HFF-Myc (cell line): ENCODE results near the gene MARK1.
"Not testable (repeated sequence)": the region's sequence is repeated elsewhere in the genome, so short reads cannot be mapped to it uniquely, and the experiment has no call there.

Experiments used
- DNase-seq: peaks from one replicate; pipeline ENCODE4 v3.0.0-alpha.2; 2011; ENCODE audit warnings: low read depth; ENCODE audit errors: extremely low read depth
- H3K4me3 ChIP-seq: replicated peaks from 2 replicates; pipeline ENCODE4 v1.5.1; 2011; ENCODE audit warnings: low read depth, mild to moderate bottlenecking, control low read depth, low read length
- TF ChIP-seq, protein P1 (sequence below): IDR thresholded peaks from 2 replicates; pipeline ENCODE4 v1.5.1; 2012; ENCODE audit warnings: mild to moderate bottlenecking, low read depth, low read length, control low read depth; ENCODE audit errors: missing control alignments

The MARK1 gene

GRCh38 chr1:220595179-220595578, 67.2 kb downstream of the MARK1 start:
- no peak for DNase-seq
- no peak overlapping the region for H3K4me3 ChIP-seq
- TF ChIP-seq, protein P1, sequence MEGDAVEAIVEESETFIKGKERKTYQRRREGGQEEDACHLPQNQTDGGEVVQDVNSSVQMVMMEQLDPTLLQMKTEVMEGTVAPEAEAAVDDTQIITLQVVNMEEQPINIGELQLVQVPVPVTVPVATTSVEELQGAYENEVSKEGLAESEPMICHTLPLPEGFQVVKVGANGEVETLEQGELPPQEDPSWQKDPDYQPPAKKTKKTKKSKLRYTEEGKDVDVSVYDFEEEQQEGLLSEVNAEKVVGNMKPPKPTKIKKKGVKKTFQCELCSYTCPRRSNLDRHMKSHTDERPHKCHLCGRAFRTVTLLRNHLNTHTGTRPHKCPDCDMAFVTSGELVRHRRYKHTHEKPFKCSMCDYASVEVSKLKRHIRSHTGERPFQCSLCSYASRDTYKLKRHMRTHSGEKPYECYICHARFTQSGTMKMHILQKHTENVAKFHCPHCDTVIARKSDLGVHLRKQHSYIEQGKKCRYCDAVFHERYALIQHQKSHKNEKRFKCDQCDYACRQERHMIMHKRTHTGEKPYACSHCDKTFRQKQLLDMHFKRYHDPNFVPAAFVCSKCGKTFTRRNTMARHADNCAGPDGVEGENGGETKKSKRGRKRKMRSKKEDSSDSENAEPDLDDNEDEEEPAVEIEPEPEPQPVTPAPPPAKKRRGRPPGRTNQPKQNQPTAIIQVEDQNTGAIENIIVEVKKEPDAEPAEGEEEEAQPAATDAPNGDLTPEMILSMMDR, result no peak

DNA sequence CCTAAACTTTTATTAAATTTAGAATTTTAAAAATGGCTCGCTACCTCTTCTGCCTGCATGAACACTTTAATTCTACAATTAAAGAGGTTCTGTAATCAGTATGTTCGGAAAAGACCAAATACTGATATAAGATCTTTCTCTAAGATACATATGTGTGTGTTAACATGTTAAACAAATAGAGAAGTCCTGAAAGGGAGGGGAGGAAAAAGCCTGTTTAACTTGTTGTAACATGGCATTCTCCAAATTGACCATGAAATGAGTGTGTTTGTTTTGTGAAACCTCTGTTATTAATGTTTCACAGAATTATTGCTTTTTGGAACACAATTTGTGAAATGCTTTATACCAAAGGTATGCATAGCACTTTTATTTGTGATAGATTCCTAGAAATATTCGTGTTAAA, 77.0 kb downstream of the MARK1 start:
- TF ChIP-seq, protein P1, result no peak
- no peak for DNase-seq
- no peak overlapping the region for H3K4me3 ChIP-seq

GRCh38 chr1:220605651-220606050, 77.7 kb downstream of the MARK1 start:
- not testable (repeated sequence) for H3K4me3 ChIP-seq, DNase-seq

GRCh38 chr1:220611100-220611499, 83.2 kb downstream of the MARK1 start:
- not testable (repeated sequence) for DNase-seq, H3K4me3 ChIP-seq

DNA sequence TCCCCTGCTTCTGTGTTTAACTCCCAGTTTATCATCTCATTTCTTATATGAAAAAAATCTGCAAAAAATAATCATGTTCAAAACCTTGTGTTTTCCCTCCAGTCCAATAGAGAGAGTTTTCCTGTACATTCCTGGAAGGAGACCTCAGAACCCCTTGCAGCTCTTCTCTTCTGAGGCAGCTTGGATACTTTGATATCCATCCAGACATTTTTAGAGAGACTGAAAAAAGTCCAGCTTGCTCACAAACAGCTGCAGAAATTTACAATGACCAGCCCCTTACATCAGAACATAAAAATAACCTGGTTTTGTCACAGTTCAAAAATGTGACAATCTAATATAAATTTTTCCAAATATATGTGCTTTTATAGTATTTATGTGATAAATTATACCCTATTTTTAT, 88.9 kb downstream of the MARK1 start:
- TF ChIP-seq, protein P1, result no peak
- no peak overlapping the region for H3K4me3 ChIP-seq
- DNase-seq, result no peak

GRCh38 chr1:220628431-220628830, 100.5 kb downstream of the MARK1 start:
- H3K4me3 ChIP-seq, result no peak overlapping the region
- DNase-seq, result no peak
- TF ChIP-seq, protein P1, result no peak

GRCh38 chr1:220631238-220631815, 103.4 kb downstream of the MARK1 start:
- TF ChIP-seq, protein P1, result no peak
- no peak for DNase-seq
- H3K4me3 ChIP-seq, result no peak overlapping the region

DNA sequence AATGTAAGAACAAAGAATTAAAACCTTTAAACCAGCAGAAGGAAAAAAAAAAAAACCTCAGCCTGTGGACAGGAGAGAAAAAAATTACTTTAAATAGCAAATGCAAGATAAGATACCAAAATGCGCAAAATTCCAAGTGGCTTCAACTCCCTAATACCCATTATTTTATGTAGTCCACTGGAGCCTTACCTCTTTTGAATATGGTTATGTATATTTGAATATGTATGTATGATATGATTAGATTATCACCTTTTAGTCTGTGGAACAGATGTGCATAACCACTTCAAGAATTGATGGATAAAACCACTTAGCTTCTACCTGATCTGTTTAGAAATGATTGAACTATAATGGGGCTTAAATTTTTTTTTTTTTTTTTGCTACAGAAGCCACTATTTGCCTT, 109.8 kb downstream of the MARK1 start:
- no peak for DNase-seq
- TF ChIP-seq, protein P1, result no peak
- no peak overlapping the region for H3K4me3 ChIP-seq
